MM.1S (cell line): ENCODE results near the gene ZXDC.

Experiments used
- DNase-seq: peaks from one replicate; pipeline ENCODE4 v3.0.0-alpha.2; 2015
- H2AFZ ChIP-seq: fragments of 300-600 bp; sonication (generic); 2 replicates; pipeline ENCODE4 v1.6.0; 2016; ENCODE audit warnings: antibody characterized with exemption, low read length
- H3F3A ChIP-seq: fragments of 300-600 bp; sonication (generic); 2 replicates; pipeline ENCODE4 v1.6.1; 2016; ENCODE audit warnings: mild to moderate bottlenecking, antibody characterized with exemption, low read length, moderate library complexity, mixed read lengths; ENCODE audit not compliant: insufficient read depth
- H3K27ac ChIP-seq: fragments of 300-600 bp; sonication (generic); 2 replicates; pipeline ENCODE4 v1.5.1; 2016; ENCODE audit warnings: mild to moderate bottlenecking, low read length
- H3K27me3 ChIP-seq: fragments of 300-600 bp; sonication (generic); replicated peaks from 2 replicates; pipeline ENCODE4 v1.6.0; 2016; ENCODE audit warnings: low read length; ENCODE audit not compliant: insufficient read depth
- H3K36me3 ChIP-seq: fragments of 300-600 bp; sonication (generic); replicated peaks from 2 replicates; pipeline ENCODE4 v1.6.1; 2016; ENCODE audit warnings: mild to moderate bottlenecking, low read length, mixed read lengths; ENCODE audit not compliant: insufficient read depth
- H3K4me1 ChIP-seq: fragments of 300-600 bp; sonication (generic); 2 replicates; pipeline ENCODE4 v1.6.1; 2016; ENCODE audit warnings: low read length, mixed read lengths
- H3K4me2 ChIP-seq: fragments of 300-600 bp; sonication (generic); 2 replicates; pipeline ENCODE4 v1.6.0; 2016; ENCODE audit warnings: low read depth, low read length
- H3K4me3 ChIP-seq: fragments of 300-600 bp; sonication (generic); 2 replicates; pipeline ENCODE4 v1.5.1; 2016; ENCODE audit warnings: low read length, mixed read lengths
- H3K79me2 ChIP-seq: fragments of 300-600 bp; sonication (generic); 2 replicates; pipeline ENCODE4 v1.6.1; 2016; ENCODE audit warnings: mixed run types, low read length, mixed read lengths
- H3K9ac ChIP-seq: fragments of 300-600 bp; sonication (generic); 2 replicates; pipeline ENCODE4 v1.6.1; 2016; ENCODE audit warnings: low read length, mixed read lengths
- H3K9me2 ChIP-seq: fragments of 300-600 bp; sonication (generic); replicated peaks from 2 replicates; pipeline ENCODE4 v1.6.1; 2016; ENCODE audit warnings: mild to moderate bottlenecking, low read length, mixed read lengths; ENCODE audit not compliant: insufficient read depth
- H3K9me3 ChIP-seq: fragments of 300-600 bp; sonication (generic); replicated peaks from 2 replicates; pipeline ENCODE4 v1.6.1; 2016; ENCODE audit warnings: mild to moderate bottlenecking, low read length, mixed read lengths; ENCODE audit not compliant: insufficient read depth
- H4K20me1 ChIP-seq: fragments of 300-600 bp; sonication (generic); 2 replicates; pipeline ENCODE4 v1.6.1; 2016; ENCODE audit warnings: mild to moderate bottlenecking, low read length, moderate library complexity, mixed read lengths; ENCODE audit not compliant: insufficient read depth
- EZH2 ChIP-seq: fragments of 300-600 bp; sonication (generic); optimal IDR thresholded peaks from 2 replicates; pipeline ENCODE3; 2017; ENCODE audit warnings: low read depth, mild to moderate bottlenecking, antibody characterized with exemption, low read length, mixed read lengths
- EZH2phosphoT487 ChIP-seq: fragments of 300-600 bp; sonication (generic); IDR thresholded peaks from 2 replicates; pipeline ENCODE4 v1.6.1; 2018; ENCODE audit warnings: antibody characterized with exemption, low read length
- TF ChIP-seq, protein P1 (sequence below): fragments of 300-600 bp; sonication (generic); IDR thresholded peaks from 2 replicates; pipeline ENCODE4 v1.5.1; 2016; ENCODE audit warnings: antibody characterized with exemption, low read length, mixed read lengths

ZXDC gene

DNA sequence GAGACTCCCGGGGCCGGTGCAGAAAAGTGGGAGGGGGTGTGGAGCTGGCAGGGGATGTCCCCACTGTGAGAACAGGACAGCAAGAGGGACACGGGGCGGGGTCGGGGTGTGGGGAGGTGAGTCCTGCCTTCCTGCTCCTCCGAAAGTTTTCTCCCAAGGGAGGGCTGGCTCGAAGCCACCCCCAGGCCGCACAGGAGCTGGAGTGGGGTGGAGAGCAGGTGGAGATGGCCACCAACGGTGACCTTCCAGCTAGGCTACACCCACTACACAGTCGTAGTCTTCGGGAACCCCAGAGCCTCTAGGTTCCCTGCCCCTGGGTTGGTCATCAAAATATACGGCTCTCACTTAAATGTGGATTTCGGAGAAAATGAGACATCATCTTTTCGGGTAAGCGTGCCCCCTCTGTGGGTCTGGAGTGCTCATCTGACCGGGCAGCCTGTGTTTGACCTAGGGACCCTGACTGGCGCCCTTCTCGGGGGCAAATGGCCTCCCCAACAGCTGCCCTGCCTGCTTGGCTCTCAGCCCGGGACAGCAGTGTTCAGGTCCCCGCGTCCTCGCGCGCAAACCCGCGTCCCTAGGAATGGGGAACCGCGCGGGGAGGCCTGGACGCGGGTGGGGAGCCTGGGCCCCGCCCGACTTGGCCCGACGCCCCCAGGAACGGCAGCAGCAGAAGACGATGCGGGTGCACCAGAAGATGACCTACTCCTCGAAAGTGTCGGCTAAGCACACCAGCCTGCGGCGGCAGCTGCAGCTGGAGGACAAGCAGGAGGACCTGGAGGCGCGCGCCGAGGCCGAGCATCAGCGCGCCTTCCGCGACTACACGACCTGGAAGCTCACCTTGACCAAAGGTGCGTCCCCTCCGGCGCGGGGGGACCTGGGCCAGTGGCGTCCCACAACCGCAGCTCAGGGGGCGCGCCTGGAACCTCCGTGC lies 59.8 kb downstream of the ZXDC start:
- Histone ChIP-seq H3K9ac (no peak overlapping the region), H3K4me1 (0 out of 2 replicates have a peak, but pooled peaks cover 3% of the 10 kb centered on the region), H3K4me3 (no peak overlapping the region), H2AFZ (no peak overlapping the region), H3K9me3 (no peaks in the 10 kb centered on the region), H3K36me3 (no peaks in the 10 kb centered on the region), H3K4me2 (no peak overlapping the region), H4K20me1 (no peaks in the 10 kb centered on the region), H3K79me2 (no peaks in the 10 kb centered on the region), H3K9me2 (no peaks in the 10 kb centered on the region), H3K27ac (no peak overlapping the region), H3K27me3 (no peaks in the 10 kb centered on the region), H3F3A (no peaks in the 10 kb centered on the region)
- DNase-seq, result no peak
- TF ChIP-seq EZH2, result no peak

DNA sequence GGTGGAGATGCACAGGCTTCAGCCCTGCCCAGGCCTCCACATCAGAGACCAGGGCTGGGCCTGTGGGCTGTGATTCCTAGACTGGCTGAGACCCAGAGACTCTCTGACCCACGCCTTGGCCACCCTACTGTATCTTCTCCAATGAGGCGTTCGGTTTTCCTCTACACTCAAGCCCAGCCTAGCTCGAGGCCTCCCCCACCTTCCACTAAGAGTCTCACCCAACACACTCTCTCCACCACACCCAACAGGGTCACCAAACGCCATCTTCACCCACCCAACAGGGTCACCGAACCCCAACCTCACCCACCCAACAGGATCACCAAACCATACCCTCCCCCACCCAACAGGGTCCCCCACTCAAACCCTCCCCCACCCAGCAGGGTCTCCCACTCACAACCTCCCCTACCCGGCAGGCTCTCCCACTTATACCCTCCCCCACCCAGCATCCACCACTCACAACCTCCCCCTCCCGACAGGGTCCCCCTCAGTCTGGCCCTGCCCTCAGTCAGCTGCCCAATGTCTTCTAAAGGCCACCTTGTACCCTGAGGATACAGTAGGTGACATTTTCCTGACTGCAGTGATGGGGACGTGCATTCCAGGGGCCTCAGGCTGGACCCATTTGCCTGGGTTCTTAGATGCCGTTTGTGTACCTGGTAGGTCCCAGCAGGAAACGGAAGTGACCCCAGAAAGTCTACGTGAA lies 60.6 kb downstream of the ZXDC start:
- DNase-seq, result no peak
- Histone ChIP-seq H3K36me3 (no peaks in the 10 kb centered on the region), H2AFZ (no peak overlapping the region), H3K4me3 (no peak overlapping the region), H3F3A (no peaks in the 10 kb centered on the region), H3K9me3 (no peaks in the 10 kb centered on the region), H3K27ac (no peak overlapping the region), H3K4me1 (0 out of 2 replicates have a peak, but pooled peaks cover 3% of the 10 kb centered on the region), H4K20me1 (no peaks in the 10 kb centered on the region), H3K79me2 (no peaks in the 10 kb centered on the region), H3K9me2 (no peaks in the 10 kb centered on the region), H3K4me2 (no peak overlapping the region), H3K9ac (no peak overlapping the region), H3K27me3 (no peaks in the 10 kb centered on the region)
- TF ChIP-seq EZH2, result no peak
- TF ChIP-seq, protein P1, sequence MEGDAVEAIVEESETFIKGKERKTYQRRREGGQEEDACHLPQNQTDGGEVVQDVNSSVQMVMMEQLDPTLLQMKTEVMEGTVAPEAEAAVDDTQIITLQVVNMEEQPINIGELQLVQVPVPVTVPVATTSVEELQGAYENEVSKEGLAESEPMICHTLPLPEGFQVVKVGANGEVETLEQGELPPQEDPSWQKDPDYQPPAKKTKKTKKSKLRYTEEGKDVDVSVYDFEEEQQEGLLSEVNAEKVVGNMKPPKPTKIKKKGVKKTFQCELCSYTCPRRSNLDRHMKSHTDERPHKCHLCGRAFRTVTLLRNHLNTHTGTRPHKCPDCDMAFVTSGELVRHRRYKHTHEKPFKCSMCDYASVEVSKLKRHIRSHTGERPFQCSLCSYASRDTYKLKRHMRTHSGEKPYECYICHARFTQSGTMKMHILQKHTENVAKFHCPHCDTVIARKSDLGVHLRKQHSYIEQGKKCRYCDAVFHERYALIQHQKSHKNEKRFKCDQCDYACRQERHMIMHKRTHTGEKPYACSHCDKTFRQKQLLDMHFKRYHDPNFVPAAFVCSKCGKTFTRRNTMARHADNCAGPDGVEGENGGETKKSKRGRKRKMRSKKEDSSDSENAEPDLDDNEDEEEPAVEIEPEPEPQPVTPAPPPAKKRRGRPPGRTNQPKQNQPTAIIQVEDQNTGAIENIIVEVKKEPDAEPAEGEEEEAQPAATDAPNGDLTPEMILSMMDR, result no peak
- TF ChIP-seq EZH2phosphoT487, result no peak

DNA sequence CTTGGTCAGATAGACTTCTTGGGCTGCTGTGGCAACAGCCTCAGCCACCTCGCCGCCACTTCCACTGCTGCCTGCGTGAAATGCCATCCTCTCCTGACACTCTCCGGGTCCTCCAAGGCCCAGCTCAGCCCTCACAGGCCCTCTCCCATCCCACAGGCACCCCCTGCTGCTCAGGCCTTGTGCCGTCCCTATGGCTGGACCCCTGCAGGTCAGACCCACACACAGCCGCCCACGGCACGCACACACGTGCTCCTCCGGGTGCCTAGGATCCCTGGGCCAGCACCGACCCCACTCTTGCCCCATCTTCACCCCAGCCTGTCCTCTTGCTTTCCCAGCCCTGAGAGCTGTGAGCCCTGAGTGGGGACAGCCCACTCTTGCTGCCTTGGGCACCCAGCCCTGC lies 61.3 kb downstream of the ZXDC start:
- Histone ChIP-seq H4K20me1 (no peaks in the 10 kb centered on the region), H2AFZ (no peak overlapping the region), H3K79me2 (no peaks in the 10 kb centered on the region), H3K4me2 (no peak overlapping the region), H3K4me3 (no peak overlapping the region), H3F3A (no peaks in the 10 kb centered on the region), H3K9me3 (no peaks in the 10 kb centered on the region), H3K27me3 (no peaks in the 10 kb centered on the region), H3K9me2 (no peaks in the 10 kb centered on the region), H3K36me3 (no peaks in the 10 kb centered on the region), H3K9ac (no peak overlapping the region), H3K4me1 (0 out of 2 replicates have a peak, but pooled peaks cover 3% of the 10 kb centered on the region), H3K27ac (no peak overlapping the region)
- no peak for TF ChIP-seq EZH2
- TF ChIP-seq, protein P1, result no peak
- TF ChIP-seq EZH2phosphoT487, result no peak
- DNase-seq, result no peak
